Renal pelvis (tissue), 4 donors: Measurements from ENCODE around the gene TLR8. TPM values are rescaled to one million over a fixed set of nuclear protein-coding genes. Genes with fewer than 3 reads are reported as not detected.
"Not testable (repeated sequence)": the region's sequence is repeated elsewhere in the genome, so short reads cannot be mapped to it uniquely, and the experiment has no call there.

Experiments
- DNase-seq: peaks from one replicate; pipeline ENCODE4 v3.0.0-alpha.2; 2013
- polyA plus RNA-seq, 3 donors: library from polyadenylated mRNA; unstranded; fragments of 120-200 nt; gene quantifications; one replicate each; pipeline ENCODE4 v1.2.1, GENCODE V29; 2013; ENCODE audit not compliant: insufficient read length in 3 of 3

The TLR8 gene
- polyA plus RNA-seq, 3 donors: 0.23 to 0.33 (median 0.31) TPM

- DNase-seq: peak; percentile 52
These were observed 40.6 kb downstream of the TLR8 start for GRCh38 chrX:12946838-12947544.

GRCh38 chrX:12947545-12948235, 41.3 kb downstream of the TLR8 start:
- no peak for DNase-seq

- no peak for DNase-seq
These were observed 42.1 kb downstream of the TLR8 start for GRCh38 chrX:12948495-12948894.

- DNase-seq: no peak
These were observed 42.9 kb downstream of the TLR8 start for GRCh38 chrX:12949205-12949926.

GRCh38 chrX:12949927-12950656, 43.7 kb downstream of the TLR8 start:
- DNase-seq: peak; percentile 64

GRCh38 chrX:12950851-12951594, 44.6 kb downstream of the TLR8 start:
- DNase-seq: no peak

- DNase-seq: no peak
These were observed 45.2 kb downstream of the TLR8 start for GRCh38 chrX:12951595-12951975.

- no peak for DNase-seq
These were observed 47.0 kb downstream of the TLR8 start for GRCh38 chrX:12953420-12953819.

- no peak for DNase-seq
These were observed 48.0 kb downstream of the TLR8 start for GRCh38 chrX:12954376-12954775.

GRCh38 chrX:12954981-12955380, 48.6 kb downstream of the TLR8 start:
- DNase-seq: no peak

- no peak for DNase-seq
These were observed 49.7 kb downstream of the TLR8 start for GRCh38 chrX:12955882-12956703.

- DNase-seq: no peak
These were observed 50.5 kb downstream of the TLR8 start for GRCh38 chrX:12956704-12957534.

- DNase-seq: no peak
These were observed 51.6 kb downstream of the TLR8 start for GRCh38 chrX:12958059-12958458.

GRCh38 chrX:12958461-12958860, 52.0 kb downstream of the TLR8 start:
- no peak for DNase-seq

- no peak for DNase-seq
These were observed 54.8 kb downstream of the TLR8 start for GRCh38 chrX:12961196-12961718.

- DNase-seq: no peak
These were observed 55.7 kb downstream of the TLR8 start for GRCh38 chrX:12962041-12962504.

GRCh38 chrX:12963210-12963850, 56.9 kb downstream of the TLR8 start:
- not testable (repeated sequence) for DNase-seq

- no peak for DNase-seq
These were observed 58.9 kb downstream of the TLR8 start for GRCh38 chrX:12965131-12965940.
